Smooth muscle cell (in vitro differentiated cells): ENCODE data around the gene SQOR. TPM values are rescaled to one million over a fixed set of nuclear protein-coding genes. Genes with fewer than 3 reads are reported as not detected.

Experiments
- DNase-seq: peaks from one replicate; lab custom pipeline; 2025; ENCODE audit not compliant: unreplicated experiment; lab: John Stamatoyannopoulos, UW
- H2AFZ ChIP-seq: fragments of 200-600 bp; sonication (generic); 2 replicates; pipeline ENCODE4 v1.6.0; 2016; ENCODE audit warnings: antibody characterized with exemption, low read depth, mild to moderate bottlenecking
- H3F3A ChIP-seq: fragments of 200-600 bp; sonication (generic); 2 replicates; pipeline ENCODE4 v1.6.0; 2017; ENCODE audit warnings: antibody characterized with exemption, low read depth
- H3K27ac ChIP-seq: fragments of 200-600 bp; sonication (generic); 2 replicates; pipeline ENCODE4 v1.5.1; 2016; ENCODE audit warnings: low read depth, mild to moderate bottlenecking
- H3K27me3 ChIP-seq: fragments of 200-600 bp; sonication (generic); 2 replicates; pipeline ENCODE4 v1.6.1; 2016; ENCODE audit warnings: low read depth, mild to moderate bottlenecking
- H3K36me3 ChIP-seq: fragments of 200-600 bp; sonication (generic); 2 replicates; pipeline ENCODE4 v1.5.1; 2016; ENCODE audit warnings: low read depth
- H3K4me1 ChIP-seq: fragments of 200-600 bp; sonication (generic); 2 replicates; pipeline ENCODE4 v1.5.1; 2016; ENCODE audit warnings: low read depth
- H3K4me2 ChIP-seq: fragments of 200-600 bp; sonication (generic); 2 replicates; pipeline ENCODE4 v1.6.0; 2016; ENCODE audit warnings: mild to moderate bottlenecking
- H3K4me3 ChIP-seq: fragments of 200-600 bp; sonication (generic); 2 replicates; pipeline ENCODE4 v1.5.1; 2016; ENCODE audit warnings: mild to moderate bottlenecking
- H3K79me2 ChIP-seq: fragments of 200-600 bp; sonication (generic); 2 replicates; pipeline ENCODE4 v1.6.0; 2016; ENCODE audit warnings: low read depth, mild to moderate bottlenecking
- H3K9ac ChIP-seq: fragments of 200-600 bp; sonication (generic); 2 replicates; pipeline ENCODE4 v1.6.0; 2016; ENCODE audit warnings: low read depth
- H3K9me3 ChIP-seq: fragments of 200-600 bp; sonication (generic); replicated peaks from 2 replicates; pipeline ENCODE4 v1.5.1; 2016; ENCODE audit warnings: low read depth
- H4K20me1 ChIP-seq: fragments of 200-600 bp; sonication (generic); 2 replicates; pipeline ENCODE4 v1.6.0; 2016; ENCODE audit warnings: low read depth
- WGBS: methylation state at CpG from one replicate; pipeline ENCODE4 v1.1.7; 2016; ENCODE audit warnings: low lambda C conversion rate; 5-methylcytosine and 5-hydroxymethylcytosine counted together
- polyA plus RNA-seq: library from polyadenylated mRNA; unstranded; fragments of >200 nt; fragmentation: Nextera tagmentation; extraction: Ambion mirVana; gene quantifications from 2 replicates; pipeline ENCODE4 v1.2.1, GENCODE V29; 2016
- total RNA-seq: library from RNA; depleted of rRNA; stranded (reverse); fragments of >200 nt; gene quantifications from 2 replicates; pipeline ENCODE4 v1.2.3, GENCODE V29; 2014
- TF ChIP-seq, protein P1 (sequence below): fragments of 200-600 bp; sonication (generic); IDR thresholded peaks from 2 replicates; pipeline ENCODE4 v1.5.1; 2017; ENCODE audit warnings: borderline replicate concordance, mild to moderate bottlenecking, antibody characterized with exemption; ENCODE audit not compliant: insufficient read depth, poor library complexity, severe bottlenecking

Gene SQOR
- total and polyA plus RNA-seq, 2 experiments from 2014 or later = 9.4 to 9.9 TPM

DNA sequence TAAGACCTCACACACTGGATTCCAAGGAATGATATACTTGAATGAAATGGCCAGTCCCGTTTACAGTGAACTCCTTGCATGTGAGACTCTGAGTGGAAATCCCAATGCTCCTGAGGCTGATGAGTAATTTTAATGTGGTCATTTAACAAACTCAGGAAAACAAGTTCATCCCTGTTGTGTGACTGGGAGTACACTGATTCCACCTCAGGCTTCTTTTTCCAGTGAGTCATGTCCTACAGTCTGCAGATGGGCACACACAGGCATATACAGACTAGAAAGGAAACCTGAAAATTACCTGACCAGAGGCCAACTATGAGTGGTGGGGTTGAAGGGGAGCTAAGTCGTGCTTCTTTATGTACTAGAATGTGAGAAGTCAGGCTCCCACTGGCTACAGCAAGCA is 5.8 kb downstream of the SQOR start:
- WGBS = 18% methylated on average over 2 of the region's 2 CpGs
- Histone ChIP-seq H3K9me3 (no peaks in the 10 kb centered on the region), H2AFZ (no peak overlapping the region), H3K36me3 (no peaks in the 10 kb centered on the region), H4K20me1 (no peaks in the 10 kb centered on the region), H3K4me1 (peaks cover 9% of the 10 kb centered on the region), H3K4me3 (no peak overlapping the region), H3K27ac (peak overlapping the region; percentile 96), H3K27me3 (no peaks in the 10 kb centered on the region), H3K4me2 (peak overlapping the region; percentile 69), H3K9ac (peak overlapping the region; percentile 75), H3F3A (peaks cover 24% of the 10 kb centered on the region), H3K79me2 (no peaks in the 10 kb centered on the region)
- TF ChIP-seq, protein P1, sequence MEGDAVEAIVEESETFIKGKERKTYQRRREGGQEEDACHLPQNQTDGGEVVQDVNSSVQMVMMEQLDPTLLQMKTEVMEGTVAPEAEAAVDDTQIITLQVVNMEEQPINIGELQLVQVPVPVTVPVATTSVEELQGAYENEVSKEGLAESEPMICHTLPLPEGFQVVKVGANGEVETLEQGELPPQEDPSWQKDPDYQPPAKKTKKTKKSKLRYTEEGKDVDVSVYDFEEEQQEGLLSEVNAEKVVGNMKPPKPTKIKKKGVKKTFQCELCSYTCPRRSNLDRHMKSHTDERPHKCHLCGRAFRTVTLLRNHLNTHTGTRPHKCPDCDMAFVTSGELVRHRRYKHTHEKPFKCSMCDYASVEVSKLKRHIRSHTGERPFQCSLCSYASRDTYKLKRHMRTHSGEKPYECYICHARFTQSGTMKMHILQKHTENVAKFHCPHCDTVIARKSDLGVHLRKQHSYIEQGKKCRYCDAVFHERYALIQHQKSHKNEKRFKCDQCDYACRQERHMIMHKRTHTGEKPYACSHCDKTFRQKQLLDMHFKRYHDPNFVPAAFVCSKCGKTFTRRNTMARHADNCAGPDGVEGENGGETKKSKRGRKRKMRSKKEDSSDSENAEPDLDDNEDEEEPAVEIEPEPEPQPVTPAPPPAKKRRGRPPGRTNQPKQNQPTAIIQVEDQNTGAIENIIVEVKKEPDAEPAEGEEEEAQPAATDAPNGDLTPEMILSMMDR = no peak
- no peak for DNase-seq

DNA sequence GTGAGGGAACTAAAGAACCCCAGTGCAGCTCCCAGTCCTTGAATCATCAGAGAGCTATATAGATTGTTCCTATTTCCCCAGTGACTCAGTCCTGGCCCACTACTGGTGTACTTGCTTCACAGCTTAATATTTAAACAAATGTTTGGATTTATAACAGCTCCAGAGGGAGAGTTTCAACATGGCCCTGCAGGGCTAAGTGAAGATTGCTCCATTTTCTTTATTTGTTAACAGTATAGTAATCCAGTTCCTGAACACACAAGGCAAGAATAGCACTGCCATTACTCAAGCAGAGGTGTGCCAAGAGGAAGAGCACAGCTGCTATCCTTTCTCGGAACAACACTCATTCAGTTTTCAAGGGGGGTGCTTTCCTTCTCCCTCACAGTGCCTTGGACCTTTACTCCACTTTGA is 6.5 kb downstream of the SQOR start:
- no peak overlapping the region for H3K4me3 ChIP-seq
- no peak for DNase-seq
- H3K27ac ChIP-seq = peak overlapping the region; percentile 96
- WGBS = 28% methylated on average over 1 of the region's 1 CpG
- peak overlapping the region; percentile 75 for H3K9ac ChIP-seq
- peak overlapping the region; percentile 69 for H3K4me2 ChIP-seq
- no peaks in the 10 kb centered on the region for H3K36me3 ChIP-seq
- H4K20me1 ChIP-seq = no peaks in the 10 kb centered on the region
- peaks cover 8% of the 10 kb centered on the region for H3K4me1 ChIP-seq
- peaks cover 28% of the 10 kb centered on the region for H3F3A ChIP-seq
- H3K9me3 ChIP-seq = no peaks in the 10 kb centered on the region
- H2AFZ ChIP-seq = no peak overlapping the region
- TF ChIP-seq, protein P1 = no peak
- no peaks in the 10 kb centered on the region for H3K27me3 ChIP-seq
- H3K79me2 ChIP-seq = no peaks in the 10 kb centered on the region

DNA sequence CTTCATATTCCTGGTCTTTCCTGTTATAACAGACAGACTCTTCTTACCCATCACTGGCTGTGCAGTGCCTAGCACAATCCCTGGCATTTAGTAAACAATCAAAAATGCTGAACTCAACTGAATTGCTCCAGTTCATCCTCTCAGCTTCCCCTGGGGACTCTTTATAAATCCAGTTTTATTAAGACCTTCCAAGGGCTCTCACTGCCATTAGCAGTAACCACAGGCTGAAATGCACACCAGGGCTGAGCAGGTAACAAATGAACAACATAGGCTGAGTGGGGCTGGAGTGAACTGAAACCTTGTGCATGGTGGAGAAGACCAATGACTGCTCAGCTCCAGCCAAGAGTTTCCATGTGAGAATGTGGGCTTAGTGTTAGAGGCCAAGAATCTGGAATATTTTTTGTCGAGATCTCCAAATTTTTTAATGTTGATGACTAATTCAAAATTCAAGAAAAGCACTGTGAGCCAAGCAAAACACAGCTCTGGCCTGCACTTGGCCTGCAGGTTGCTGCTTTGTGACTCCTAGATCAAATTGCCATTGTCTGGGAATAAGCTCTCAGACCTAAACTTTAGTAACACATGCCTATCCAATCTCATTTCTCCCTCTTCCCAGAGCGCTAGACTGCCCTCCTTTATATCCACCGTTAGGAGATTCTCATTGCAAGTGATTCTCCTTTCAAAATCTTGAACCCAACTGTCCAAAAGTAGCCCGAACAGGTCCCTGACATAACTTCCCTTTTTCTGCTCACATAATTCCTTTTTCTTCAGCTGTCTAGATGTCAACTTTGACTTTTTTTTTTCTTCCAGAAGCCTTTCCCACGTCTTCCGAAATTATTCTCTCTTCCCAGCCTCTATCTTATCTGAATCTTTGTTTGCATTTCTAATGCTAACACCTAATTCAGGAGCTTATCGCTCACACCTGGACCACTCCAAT is 7.4 kb downstream of the SQOR start:
- no peak overlapping the region for H2AFZ ChIP-seq
- no peak for DNase-seq
- peak overlapping the region; percentile 69 for H3K4me2 ChIP-seq
- H3K79me2 ChIP-seq = no peaks in the 10 kb centered on the region
- H4K20me1 ChIP-seq = no peaks in the 10 kb centered on the region
- H3K9me3 ChIP-seq = no peaks in the 10 kb centered on the region
- TF ChIP-seq, protein P1 = no peak
- H3K9ac ChIP-seq = peak overlapping the region; percentile 26
- H3K36me3 ChIP-seq = no peaks in the 10 kb centered on the region
- H3K4me1 ChIP-seq = peaks cover 8% of the 10 kb centered on the region
- no peak overlapping the region for H3K4me3 ChIP-seq
- H3K27ac ChIP-seq = peak overlapping the region; percentile 96
- 52% methylated on average over 7 of the region's 7 CpGs for WGBS
- H3F3A ChIP-seq = peaks cover 28% of the 10 kb centered on the region
- H3K27me3 ChIP-seq = no peaks in the 10 kb centered on the region
